OCI-LY1 (cell line): ENCODE results near the gene SHROOM1.

Experiments
- CTCF ChIP-seq: fragments of 200-600 bp; sonication (generic), shearing (Covaris generic); IDR thresholded peaks from 2 replicates; pipeline ENCODE4 v1.5.1; 2017; ENCODE audit warnings: mild to moderate bottlenecking, antibody characterized with exemption, low read length, moderate library complexity, mixed read lengths
- EZH2 ChIP-seq: fragments of 200-600 bp; sonication (generic), shearing (Covaris generic); IDR thresholded peaks from 2 replicates; pipeline ENCODE4 v1.8.0; 2017; ENCODE audit warnings: borderline replicate concordance, mixed run types, mild to moderate bottlenecking, antibody characterized with exemption, low read length, moderate library complexity, mixed read lengths

DNA sequence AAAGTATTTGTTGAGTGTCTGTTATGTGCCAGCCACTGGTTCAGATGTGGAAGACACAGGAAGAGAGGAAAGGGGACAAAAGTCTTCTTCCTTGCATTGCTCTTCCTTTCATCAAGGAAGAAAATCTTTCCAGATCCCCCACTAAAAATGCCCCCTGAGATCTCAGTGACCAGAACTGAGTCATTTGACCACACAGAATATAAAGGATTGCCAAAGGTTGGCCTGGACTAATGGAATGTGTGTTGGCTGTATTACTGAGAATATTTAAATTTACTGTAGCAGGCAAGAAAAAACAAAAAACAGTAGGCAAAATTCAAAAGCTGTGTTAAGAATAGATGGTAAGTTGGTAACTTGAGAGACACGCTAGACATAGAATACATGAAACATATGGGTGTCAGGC, 43.4 kb downstream of the SHROOM1 start:
- TF ChIP-seq CTCF (no peak), EZH2 (no peak)
